NCI-H2227 treated with DMSO at 0.1 percent for 48 hours (cell line): ENCODE measurements around the gene OGDHL.
"Not testable (repeated sequence)": the region's sequence is repeated elsewhere in the genome, so short reads cannot be mapped to it uniquely, and the experiment has no call there.

ENCODE experiments used
- DNase-seq: peaks from one replicate; lab custom pipeline; 2025; lab: John Stamatoyannopoulos, UW

OGDHL gene

GRCh38 chr10:49756031-49756430 lies 6.1 kb downstream of the OGDHL start:
- no peak for DNase-seq

- DNase-seq: not testable (repeated sequence)
Measured at GRCh38 chr10:49754951-49755350, 7.2 kb downstream of the OGDHL start.

- no peak for DNase-seq
Measured at GRCh38 chr10:49752584-49752983, 9.5 kb downstream of the OGDHL start.

- DNase-seq: no peak
Measured at GRCh38 chr10:49751636-49752510, 10.2 kb downstream of the OGDHL start.

GRCh38 chr10:49751216-49751615 lies 10.9 kb downstream of the OGDHL start:
- no peak for DNase-seq

GRCh38 chr10:49750546-49750945 lies 11.6 kb downstream of the OGDHL start:
- DNase-seq: no peak

GRCh38 chr10:49749556-49750491 lies 12.3 kb downstream of the OGDHL start:
- no peak for DNase-seq

- DNase-seq: no peak
Measured at GRCh38 chr10:49749144-49749543, 13.0 kb downstream of the OGDHL start.

GRCh38 chr10:49748006-49748405 lies 14.1 kb downstream of the OGDHL start:
- DNase-seq: no peak

- DNase-seq: no peak
Measured at GRCh38 chr10:49747303-49747646, 14.8 kb downstream of the OGDHL start.

GRCh38 chr10:49746626-49747302 lies 15.4 kb downstream of the OGDHL start:
- DNase-seq: no peak

- no peak for DNase-seq
Measured at GRCh38 chr10:49745756-49746155, 16.4 kb downstream of the OGDHL start.

GRCh38 chr10:49744924-49745605 lies 17.1 kb downstream of the OGDHL start:
- DNase-seq: no peak

GRCh38 chr10:49744091-49744685 lies 17.9 kb downstream of the OGDHL start:
- no peak for DNase-seq

GRCh38 chr10:49743464-49744075 lies 18.6 kb downstream of the OGDHL start:
- no peak for DNase-seq

GRCh38 chr10:49742683-49743463 lies 19.2 kb downstream of the OGDHL start:
- no peak for DNase-seq

GRCh38 chr10:49741108-49741995 lies 20.8 kb downstream of the OGDHL start:
- DNase-seq: no peak

GRCh38 chr10:49740346-49741107 lies 21.6 kb downstream of the OGDHL start:
- DNase-seq: no peak
